NB4 (cell line): Measurements from ENCODE around the gene CD300LB.

Experiments
- CTCF ChIP-seq: IDR thresholded peaks from one replicate; pipeline ENCODE4 v1.5.1; 2012; ENCODE audit warnings: low read depth, low read length
- POLR2A ChIP-seq: IDR thresholded peaks from 2 replicates; pipeline ENCODE4 v1.6.1; 2011; ENCODE audit warnings: mild to moderate bottlenecking; ENCODE audit not compliant: insufficient read length; ENCODE audit errors: extremely low read depth

GRCh38 chr17:74499992-74500391, 31.3 kb downstream of the CD300LB start:
- TF ChIP-seq POLR2A (no peak), CTCF (no peak)
